Cardiac septum (tissue), 1 donor: ENCODE data around the gene ATP13A5. TPM values are rescaled to one million over a fixed set of nuclear protein-coding genes. Genes with fewer than 3 reads are reported as not detected.

Source experiments
- DNase-seq: peaks from one replicate; pipeline ENCODE4 v3.0.0-alpha.2; 2020; ENCODE audit warnings: low spot score
- intact Hi-C: fragments of 100-400 bp; cut with DNase I; formaldehyde crosslinking; loops from one replicate; pipeline ENCODE4 v1.14.0; 2022
- long read RNA-seq: library from polyadenylated mRNA; unstranded; transcript quantifications from one replicate; pipeline ENCODE4 v2.0.0, GENCODE V29; 2021
- total RNA-seq: library from RNA; stranded (reverse); fragmentation: NEBNext Ultra II Directional; extraction: Animal tissue kit (Norgen Biotek cat#: 25700); gene quantifications from one replicate; pipeline ENCODE4 v1.2.1, GENCODE V29; 2021
- donor health status: DM: no; HTN: no; CAD: no.

The ATP13A5 gene
- not detected for total RNA-seq
- long read RNA-seq = 0 reads

DNA sequence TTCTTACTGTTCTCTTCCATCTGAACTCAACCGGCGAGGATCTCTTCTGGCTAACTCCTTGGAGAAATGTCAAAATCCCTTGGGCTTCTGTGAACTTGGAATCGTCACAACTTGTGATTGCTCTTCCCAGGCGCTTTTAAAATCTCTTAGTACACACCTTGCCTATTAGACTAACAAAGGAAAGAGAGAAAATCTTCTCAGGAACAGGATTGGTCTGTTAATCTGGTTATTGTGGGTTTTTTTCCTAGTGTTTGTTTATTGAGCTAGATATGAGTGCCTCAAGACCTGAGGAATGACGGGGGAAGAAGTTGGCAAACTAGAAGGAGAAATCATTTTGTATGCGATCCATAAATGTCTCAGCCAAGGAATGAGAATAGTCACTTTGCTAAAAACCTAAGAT lies at the start of gene ATP13A5:
TSS of gene ATP13A5 (minus strand) at position 48 of the 400 bp plus-strand sequence. CDS start at position 20, 28 bp downstream.
- intact Hi-C loops = no loop called here
- DNase-seq = no peak

GRCh38 chr3:193418576-193419373 lies 40.2 kb upstream of the ATP13A5 start:
- no peak for DNase-seq
- intact Hi-C loops = no loop called here

DNA sequence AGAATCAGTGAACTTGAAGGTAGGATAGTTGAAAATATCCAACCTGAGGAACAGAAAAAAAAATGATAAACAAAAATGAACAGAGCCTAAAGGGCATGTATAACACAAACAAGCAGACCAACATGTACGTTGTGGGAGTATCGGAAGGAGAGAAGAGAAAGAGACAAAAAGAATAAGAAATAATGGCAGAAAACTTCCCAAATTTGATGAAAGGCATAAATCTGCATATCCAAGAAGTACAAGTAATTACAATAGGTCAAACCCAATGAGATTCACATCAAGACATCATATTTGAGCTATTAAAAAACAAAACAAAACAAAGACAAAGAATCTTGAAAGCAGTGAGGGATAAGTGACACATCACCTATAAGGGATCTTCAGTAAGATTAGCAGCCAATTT lies 38.1 kb upstream of the ATP13A5 start:
- intact Hi-C loops = no loop called here

GRCh38 chr3:193407688-193408087 lies 29.1 kb upstream of the ATP13A5 start:
- intact Hi-C loops = no loop called here

More for the DNA sequence above, 38.1 kb upstream of the ATP13A5 start:
- DNase-seq = no peak

GRCh38 chr3:193407112-193407511 lies 28.6 kb upstream of the ATP13A5 start:
- intact Hi-C loops = no loop called here
- no peak for DNase-seq

More at GRCh38 chr3:193407688-193408087, 29.1 kb upstream of the ATP13A5 start:
- no peak for DNase-seq

- DNase-seq = no peak
- intact Hi-C loops = no loop called here
These were observed 24.8 kb upstream of the ATP13A5 start for GRCh38 chr3:193403307-193403706.

GRCh38 chr3:193400304-193400703 lies 21.8 kb upstream of the ATP13A5 start:
- DNase-seq = no peak
- intact Hi-C loops = no loop called here

DNA sequence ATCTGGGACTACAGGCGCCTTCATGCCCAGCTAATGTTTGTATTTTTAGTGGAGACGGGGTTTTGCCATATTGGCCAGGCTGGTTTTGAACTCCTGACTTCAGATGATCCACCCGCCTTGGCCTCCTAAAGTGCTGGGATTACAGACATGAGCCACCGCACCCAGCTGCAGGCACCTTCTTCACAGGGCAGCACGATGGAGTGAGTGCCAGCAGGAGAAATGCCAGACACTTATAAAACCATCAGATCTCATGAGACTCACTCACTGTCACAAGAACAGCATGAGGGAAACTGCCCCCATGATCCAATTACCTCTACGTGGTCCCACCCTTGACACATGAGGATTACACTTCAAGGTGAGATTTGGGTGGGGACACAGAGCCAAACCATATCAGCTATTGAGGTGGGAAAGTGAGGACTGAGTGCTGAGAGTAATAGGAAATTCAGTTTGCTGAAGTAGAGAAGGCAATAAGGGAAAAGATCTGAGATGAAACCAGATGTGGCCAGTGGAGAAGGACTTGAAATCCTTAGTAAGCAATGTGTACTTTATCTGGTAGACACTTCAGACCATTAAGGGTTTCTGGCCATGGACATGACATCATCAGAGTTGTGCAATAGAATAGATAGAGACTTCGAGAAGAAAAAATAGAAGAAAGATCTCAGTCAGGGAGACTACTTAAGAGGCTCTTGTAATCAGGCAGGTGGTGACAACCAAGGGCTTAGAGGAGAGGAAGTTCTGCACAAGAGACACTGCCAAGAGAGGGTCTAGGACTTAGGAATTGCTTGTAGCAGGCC lies 18.1 kb upstream of the ATP13A5 start:
- no peak for DNase-seq
- intact Hi-C loops = no loop called here

DNA sequence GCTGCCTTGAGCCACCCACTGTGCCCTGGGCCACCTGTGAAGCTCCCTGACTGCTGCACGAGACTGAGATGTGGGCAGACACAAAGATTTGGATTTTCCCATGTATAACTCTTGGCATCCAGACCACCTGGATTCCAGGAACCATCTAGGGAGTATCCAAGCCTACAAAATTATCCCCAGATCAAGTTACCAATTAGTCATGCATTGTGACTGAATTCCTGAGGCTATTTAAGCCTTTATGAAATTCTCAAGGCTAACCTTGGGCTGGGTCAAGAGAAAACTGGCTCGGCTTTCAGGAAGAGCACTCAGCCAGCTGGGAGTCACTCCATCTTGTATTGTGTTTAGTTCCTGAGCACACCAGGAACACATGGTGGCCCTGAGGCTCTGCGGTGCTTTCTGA lies 13.3 kb upstream of the ATP13A5 start:
- intact Hi-C loops = no loop called here
- DNase-seq = no peak

DNA sequence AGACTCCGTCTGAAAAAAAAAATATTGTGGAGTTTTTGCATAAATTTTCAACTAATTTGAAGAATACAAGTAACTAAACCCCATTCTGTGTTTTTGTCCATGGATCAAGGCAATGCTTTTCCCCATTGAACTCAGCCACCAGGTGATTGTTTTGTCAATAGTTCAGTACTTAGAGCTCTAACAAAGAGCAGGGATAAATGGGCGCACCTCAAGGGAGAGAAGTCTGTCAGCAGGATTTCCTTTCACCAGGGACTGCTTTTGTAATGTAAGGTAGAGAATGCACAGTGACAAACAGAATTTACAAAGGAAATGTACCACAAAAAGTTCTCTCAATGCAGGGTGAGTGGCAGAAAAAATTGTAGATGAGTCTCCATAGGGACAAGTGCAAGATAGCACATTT lies 10.8 kb upstream of the ATP13A5 start:
- intact Hi-C loops = no loop called here
- no peak for DNase-seq

GRCh38 chr3:193388361-193388760 lies 9.8 kb upstream of the ATP13A5 start:
- no peak for DNase-seq
- intact Hi-C loops = no loop called here

GRCh38 chr3:193387596-193387995 lies 9.0 kb upstream of the ATP13A5 start:
- intact Hi-C loops = no loop called here
- DNase-seq = no peak

DNA sequence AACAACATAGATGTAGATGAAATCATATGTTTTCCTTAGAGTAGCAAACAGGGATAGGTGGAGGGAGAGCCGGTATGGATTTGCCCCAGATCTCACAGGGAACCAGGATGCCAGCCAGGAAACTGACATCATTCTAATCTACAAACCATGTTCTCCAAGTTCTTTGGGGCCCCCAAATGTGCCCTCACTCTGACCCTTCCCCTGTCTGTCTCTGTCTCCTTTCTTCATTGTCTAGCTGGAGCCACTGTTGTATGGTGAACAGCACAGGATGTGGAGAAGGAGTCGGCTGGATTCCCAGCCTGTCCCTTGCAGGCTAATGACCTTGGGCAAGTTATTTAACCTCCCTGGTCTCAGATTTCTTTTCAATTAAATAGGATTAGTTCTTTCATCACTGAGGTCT lies 962 bp downstream of the ATP13A5 start:
- intact Hi-C loops = no loop called here

DNA sequence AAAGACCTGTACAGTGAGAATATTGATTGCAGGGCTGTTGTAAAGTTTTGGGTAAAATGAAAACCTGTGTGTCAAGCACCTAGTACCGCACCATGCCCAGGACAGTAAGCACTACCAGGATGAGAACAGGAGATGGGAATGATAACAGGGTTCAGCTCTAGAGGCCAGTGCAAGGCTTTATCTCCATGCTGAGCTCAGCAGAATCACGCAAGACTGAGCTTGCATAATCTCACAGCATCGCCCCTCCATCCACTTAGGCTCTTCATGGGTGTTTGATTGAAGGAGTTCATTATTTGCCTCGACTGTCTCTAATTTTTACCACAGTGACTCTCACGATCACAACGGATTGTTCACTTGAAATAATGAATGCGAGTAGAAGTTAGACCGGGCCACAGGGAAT lies 2.9 kb downstream of the ATP13A5 start:
- intact Hi-C loops = no loop called here
- DNase-seq = no peak

More for the DNA sequence above, 962 bp downstream of the ATP13A5 start:
- no peak for DNase-seq

- intact Hi-C loops = no loop called here
- no peak for DNase-seq
These were observed 5.8 kb downstream of the ATP13A5 start for GRCh38 chr3:193372783-193373182.

- DNase-seq = no peak
- intact Hi-C loops = no loop called here
These were observed 10.7 kb downstream of the ATP13A5 start for GRCh38 chr3:193367868-193368267.

- intact Hi-C loops = no loop called here
- no peak for DNase-seq
These were observed 21.3 kb downstream of the ATP13A5 start for GRCh38 chr3:193357291-193357690.

DNA sequence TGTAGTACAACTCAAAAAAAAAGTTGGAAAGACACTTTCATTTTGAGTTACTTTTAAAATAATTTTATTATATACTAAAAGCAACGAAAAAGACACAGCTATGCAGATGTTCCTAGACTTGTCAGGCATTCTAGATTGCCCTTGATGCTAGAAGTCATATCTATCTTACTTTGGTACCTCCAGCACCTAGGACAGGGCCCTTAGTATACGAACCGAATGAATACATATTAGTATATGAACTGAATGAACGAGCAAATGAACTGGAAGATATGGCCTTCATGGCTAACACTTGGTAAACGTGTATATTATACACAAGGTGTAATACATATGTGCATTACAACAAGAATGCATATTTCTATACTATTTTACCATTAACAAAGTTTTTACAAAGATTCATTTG lies 24.1 kb downstream of the ATP13A5 start:
- intact Hi-C loops = no loop called here
- DNase-seq = no peak

GRCh38 chr3:193350744-193351143 lies 27.8 kb downstream of the ATP13A5 start:
- intact Hi-C loops = no loop called here
- no peak for DNase-seq

- intact Hi-C loops = no loop called here
- DNase-seq = no peak
These were observed 29.9 kb downstream of the ATP13A5 start for GRCh38 chr3:193348686-193349085.
